H9 (cell line): ENCODE data around the gene SDHAF4. TPM values are rescaled to one million over a fixed set of nuclear protein-coding genes. Genes with fewer than 3 reads are reported as not detected.

Experiments
- DNase-seq: peaks from one replicate; pipeline ENCODE4 v3.0.0-alpha.2; 2017
- H2AFZ ChIP-seq: one replicate; pipeline ENCODE4 v1.6.1; 2013; ENCODE audit warnings: mild to moderate bottlenecking, low read length, control low read depth, moderate library complexity
- H2AK5ac ChIP-seq: 2 replicates; pipeline ENCODE4 v1.6.1; 2013; ENCODE audit warnings: low read length, control low read depth, mixed read lengths; ENCODE audit not compliant: insufficient read length
- H2BK120ac ChIP-seq: one replicate; pipeline ENCODE4 v1.6.1; 2013; ENCODE audit warnings: low read depth, mild to moderate bottlenecking, low read length, control low read depth, inconsistent platforms; ENCODE audit not compliant: poor library complexity, severe bottlenecking
- H2BK12ac ChIP-seq: 2 replicates; pipeline ENCODE4 v1.6.1; 2013; ENCODE audit warnings: low read length, control low read depth, mixed read lengths, low read depth; ENCODE audit not compliant: insufficient read length
- H2BK15ac ChIP-seq: 2 replicates; pipeline ENCODE4 v1.6.1; 2013; ENCODE audit warnings: low read depth, low read length, control low read depth
- H2BK20ac ChIP-seq: one replicate; pipeline ENCODE4 v1.6.1; 2013; ENCODE audit warnings: low read depth, mild to moderate bottlenecking, low read length, control low read depth, inconsistent platforms; ENCODE audit not compliant: poor library complexity, severe bottlenecking
- H2BK5ac ChIP-seq: 2 replicates; pipeline ENCODE4 v1.6.1; 2013; ENCODE audit warnings: low read length, control low read depth, mixed read lengths; ENCODE audit not compliant: insufficient read length
- H3K14ac ChIP-seq: 2 replicates; pipeline ENCODE4 v1.6.1; 2013; ENCODE audit warnings: low read length, control low read depth; ENCODE audit not compliant: insufficient read depth
- H3K18ac ChIP-seq: 2 replicates; pipeline ENCODE4 v1.6.1; 2013; ENCODE audit warnings: low read depth, mild to moderate bottlenecking, mixed read lengths, low read length, control low read depth; ENCODE audit not compliant: insufficient read length
- H3K23ac ChIP-seq: 2 replicates; pipeline ENCODE4 v1.6.1; 2013; ENCODE audit warnings: low read length, control low read depth, mixed read lengths, low read depth; ENCODE audit not compliant: insufficient read length
- H3K23me2 ChIP-seq: 2 replicates; pipeline ENCODE4 v1.6.1; 2013; ENCODE audit warnings: low read depth, mild to moderate bottlenecking, mixed read lengths, low read length, control low read depth; ENCODE audit not compliant: insufficient read length, poor library complexity, severe bottlenecking
- H3K27ac ChIP-seq: 2 replicates; pipeline ENCODE4 v1.5.1; 2013; ENCODE audit warnings: low read length, control low read depth, mixed read lengths, low read depth; ENCODE audit not compliant: insufficient read length
- H3K27me3 ChIP-seq: 2 replicates; pipeline ENCODE4 v1.6.1; 2013; ENCODE audit warnings: low read length, control low read depth, inconsistent platforms; ENCODE audit not compliant: insufficient read depth
- H3K4ac ChIP-seq: 2 replicates; pipeline ENCODE4 v1.6.1; 2013; ENCODE audit warnings: low read depth, mild to moderate bottlenecking, control low read depth, inconsistent platforms, low read length, moderate library complexity
- H3K4me1 ChIP-seq: 2 replicates; pipeline ENCODE4 v1.6.1; 2013; ENCODE audit warnings: low read length, control low read depth, inconsistent platforms; ENCODE audit not compliant: insufficient read depth
- H3K4me2 ChIP-seq: 2 replicates; pipeline ENCODE4 v1.6.1; 2013; ENCODE audit warnings: low read length, control low read depth, mixed read lengths; ENCODE audit not compliant: insufficient read length, insufficient read depth
- H3K56ac ChIP-seq: 2 replicates; pipeline ENCODE4 v1.6.1; 2013; ENCODE audit warnings: low read depth, mild to moderate bottlenecking, mixed read lengths, low read length, control low read depth; ENCODE audit not compliant: insufficient read length
- H3K79me1 ChIP-seq: 2 replicates; pipeline ENCODE4 v1.6.1; 2013; ENCODE audit warnings: low read depth, mild to moderate bottlenecking, moderate library complexity, low read length, control low read depth, inconsistent platforms; ENCODE audit not compliant: insufficient read depth, poor library complexity, severe bottlenecking
- H3K79me2 ChIP-seq: 2 replicates; pipeline ENCODE4 v1.6.1; 2013; ENCODE audit warnings: low read length, control low read depth, inconsistent platforms; ENCODE audit not compliant: insufficient read depth
- H3K9ac ChIP-seq: 2 replicates; pipeline ENCODE4 v1.6.1; 2013; ENCODE audit warnings: low read length, control low read depth, mixed read lengths; ENCODE audit not compliant: insufficient read length; ENCODE audit errors: extremely low read depth
- H3K9me3 ChIP-seq: one replicate; pipeline ENCODE4 v1.6.1; 2013; ENCODE audit warnings: low read depth, low read length, inconsistent platforms; ENCODE audit not compliant: control insufficient read depth
- H3T11ph ChIP-seq: one replicate; pipeline ENCODE4 v1.6.1; 2013; ENCODE audit warnings: mild to moderate bottlenecking, low read length, control low read depth, inconsistent platforms
- H4K20me1 ChIP-seq: one replicate; pipeline ENCODE4 v1.6.1; 2013; ENCODE audit not compliant: control insufficient read depth, insufficient read length, insufficient read depth
- H4K5ac ChIP-seq: 2 replicates; pipeline ENCODE4 v1.6.1; 2013; ENCODE audit warnings: low read depth, mild to moderate bottlenecking, mixed read lengths, low read length, control low read depth; ENCODE audit not compliant: insufficient read length
- H4K8ac ChIP-seq: replicated peaks from 2 replicates; pipeline ENCODE4 v1.6.1; 2013; ENCODE audit warnings: low read length, control low read depth, mixed read lengths, low read depth; ENCODE audit not compliant: insufficient read length
- H4K91ac ChIP-seq: 2 replicates; pipeline ENCODE4 v1.6.1; 2013; ENCODE audit warnings: low read depth, mild to moderate bottlenecking, moderate library complexity, mixed read lengths, low read length, control low read depth; ENCODE audit not compliant: insufficient read length
- H3K27ac Mint-ChIP-seq, 3 experiments: 2 replicates in 2 of 3; 3 replicates in 1 of 3; pipeline ENCODE4 v1.8.0; 2020 to 2021; ENCODE audit warnings: mixed read lengths in 3 of 3, mild to moderate bottlenecking in 1 of 3, moderate library complexity in 1 of 3
- H3K27me3 Mint-ChIP-seq: 2 replicates; pipeline ENCODE4 v1.8.0; 2021; ENCODE audit warnings: low read depth, mild to moderate bottlenecking, moderate library complexity, mixed read lengths
- H3K36me3 Mint-ChIP-seq, 3 experiments: 2 replicates in 2 of 3; 3 replicates in 1 of 3; pipeline ENCODE4 v1.8.0; 2020 to 2021; ENCODE audit warnings: low read depth in 3 of 3, mixed read lengths in 3 of 3; ENCODE audit not compliant: insufficient read depth in 1 of 3
- H3K4me1 Mint-ChIP-seq, 2 experiments: 2 replicates each; pipeline ENCODE4 v1.8.0; 2020; ENCODE audit warnings: mixed read lengths in 2 of 2
- H3K4me3 Mint-ChIP-seq, 2 experiments: 2 replicates in 1 of 2; 3 replicates in 1 of 2; pipeline ENCODE4 v1.8.0; 2020 to 2021; ENCODE audit warnings: mild to moderate bottlenecking in 2 of 2, mixed read lengths in 2 of 2, moderate library complexity in 1 of 2
- H3K9me3 Mint-ChIP-seq, 2 experiments: 2 replicates in 1 of 2; 3 replicates in 1 of 2; pipeline ENCODE4 v1.8.0; 2020; ENCODE audit warnings: mild to moderate bottlenecking in 2 of 2, mixed read lengths in 2 of 2, moderate library complexity in 1 of 2
- WGBS: extraction: QIAGEN DNeasy Blood & Tissue Kit; methylation state at CpG from one replicate; pipeline ENCODE4 v1.1.7; 2013; ENCODE audit warnings: missing lambda C conversion rate, low lambda C conversion rate, mixed read lengths; ENCODE audit not compliant: insufficient read length; ENCODE audit errors: extremely low coverage; 5-methylcytosine and 5-hydroxymethylcytosine counted together
- total RNA-seq: library from RNA; stranded (reverse); gene quantifications from 2 replicates; pipeline ENCODE4 v1.2.1, GENCODE V29; 2021
- TF ChIP-seq, protein P1 (sequence below): fragments of 200-600 bp; sonication (generic); conservative IDR thresholded peaks from 3 replicates; pipeline ENCODE4 v1.8.0; 2021; ENCODE audit warnings: antibody characterized with exemption, mild to moderate bottlenecking

The SDHAF4 gene
- total RNA-seq, 1 experiment from 2014 or later: 9.2 TPM

DNA sequence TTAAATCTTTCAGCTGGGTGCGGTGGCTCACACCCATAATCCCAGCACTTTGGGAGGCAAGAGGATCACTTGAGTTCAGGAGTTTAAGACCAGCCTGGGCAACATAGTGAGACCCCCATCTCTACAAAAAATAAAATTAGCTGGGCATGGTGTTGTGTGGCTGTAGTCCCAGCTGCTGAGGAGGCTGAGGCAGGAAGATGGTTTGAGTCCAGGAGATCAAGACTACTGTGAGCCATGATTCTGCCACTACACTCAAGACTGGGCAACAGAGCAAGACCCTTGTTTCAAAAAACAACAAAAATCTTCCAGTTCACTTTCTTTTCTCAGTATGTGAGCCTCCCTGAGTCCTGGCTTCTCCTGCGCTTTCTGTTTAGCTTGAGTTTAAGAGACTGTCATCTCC lies 7.9 kb downstream of the SDHAF4 start:
- H4K5ac ChIP-seq: no peak overlapping the region
- H3K9ac ChIP-seq: no peak overlapping the region
- H3K4me1 ChIP-seq: no peaks in the 10 kb centered on the region
- no peak overlapping the region for H3T11ph ChIP-seq
- TF ChIP-seq, protein P1, sequence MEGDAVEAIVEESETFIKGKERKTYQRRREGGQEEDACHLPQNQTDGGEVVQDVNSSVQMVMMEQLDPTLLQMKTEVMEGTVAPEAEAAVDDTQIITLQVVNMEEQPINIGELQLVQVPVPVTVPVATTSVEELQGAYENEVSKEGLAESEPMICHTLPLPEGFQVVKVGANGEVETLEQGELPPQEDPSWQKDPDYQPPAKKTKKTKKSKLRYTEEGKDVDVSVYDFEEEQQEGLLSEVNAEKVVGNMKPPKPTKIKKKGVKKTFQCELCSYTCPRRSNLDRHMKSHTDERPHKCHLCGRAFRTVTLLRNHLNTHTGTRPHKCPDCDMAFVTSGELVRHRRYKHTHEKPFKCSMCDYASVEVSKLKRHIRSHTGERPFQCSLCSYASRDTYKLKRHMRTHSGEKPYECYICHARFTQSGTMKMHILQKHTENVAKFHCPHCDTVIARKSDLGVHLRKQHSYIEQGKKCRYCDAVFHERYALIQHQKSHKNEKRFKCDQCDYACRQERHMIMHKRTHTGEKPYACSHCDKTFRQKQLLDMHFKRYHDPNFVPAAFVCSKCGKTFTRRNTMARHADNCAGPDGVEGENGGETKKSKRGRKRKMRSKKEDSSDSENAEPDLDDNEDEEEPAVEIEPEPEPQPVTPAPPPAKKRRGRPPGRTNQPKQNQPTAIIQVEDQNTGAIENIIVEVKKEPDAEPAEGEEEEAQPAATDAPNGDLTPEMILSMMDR: no peak
- H3K23ac ChIP-seq: no peak overlapping the region
- no peak overlapping the region for H2AK5ac ChIP-seq
- peak overlapping the region in 1 of 3 experiments; percentile 16; a peak in 1 of 7 replicates for H3K27ac Mint-ChIP-seq
- H3K23me2 ChIP-seq: no peaks in the 10 kb centered on the region
- H3K4me1 Mint-ChIP-seq: peaks cover 5 to 6% of the 10 kb centered on the region in 2 experiments; a peak in 2 of 4 replicates
- H3K4me3 Mint-ChIP-seq: no peak overlapping the region
- no peak overlapping the region for H2BK5ac ChIP-seq
- no peak overlapping the region for H3K27ac ChIP-seq
- H3K27me3 ChIP-seq: no peaks in the 10 kb centered on the region; the same call in 1 of the 2 replicates
- H4K20me1 ChIP-seq: no peaks in the 10 kb centered on the region
- WGBS: no CpG with 5 or more reads among the region's 2 CpGs
- H2BK12ac ChIP-seq: no peak overlapping the region
- no peaks in the 10 kb centered on the region for H3K27me3 Mint-ChIP-seq
- no peak for DNase-seq
- H2BK120ac ChIP-seq: no peak overlapping the region
- H2BK15ac ChIP-seq: no peak overlapping the region
- H2BK20ac ChIP-seq: no peak overlapping the region
- H2AFZ ChIP-seq: no peak overlapping the region
- H3K4me2 ChIP-seq: no peak overlapping the region
- H3K4ac ChIP-seq: no peak overlapping the region
- H3K79me1 ChIP-seq: no peaks in the 10 kb centered on the region
- H4K91ac ChIP-seq: no peak overlapping the region
- H3K79me2 ChIP-seq: no peaks in the 10 kb centered on the region
- no peak overlapping the region for H3K56ac ChIP-seq
- H3K18ac ChIP-seq: no peak overlapping the region
- no peak overlapping the region for H3K14ac ChIP-seq
- no peaks in the 10 kb centered on the region for H3K9me3 Mint-ChIP-seq
- H3K9me3 ChIP-seq: no peaks in the 10 kb centered on the region
- H4K8ac ChIP-seq: no peak overlapping the region
- H3K36me3 Mint-ChIP-seq: peaks cover 3 to 28% (median 8%) of the 10 kb centered on the region in 3 experiments
